ENCODE measurements around the gene NUP93. TPM values are rescaled to one million over a fixed set of nuclear protein-coding genes. Genes with fewer than 3 reads are reported as not detected.

Gene NUP93
- total RNA-seq, 1 donor from 2014 or later = 107 TPM

- intact Hi-C loops (cut with micrococcal nuclease) = no loop called here
Observed at GRCh38 chr16:56847173-56847910, 117.4 kb downstream of the NUP93 start.

- intact Hi-C loops (cut with micrococcal nuclease) = no loop called here
Observed at GRCh38 chr16:56848029-56848936, 118.4 kb downstream of the NUP93 start.

- intact Hi-C loops (cut with micrococcal nuclease) = no loop called here
Observed at GRCh38 chr16:56848955-56849689, 119.2 kb downstream of the NUP93 start.

GRCh38 chr16:56849690-56850680 lies 120.1 kb downstream of the NUP93 start:
- intact Hi-C loops (cut with micrococcal nuclease) = no loop called here

- intact Hi-C loops (cut with micrococcal nuclease) = loop anchor here (1.0 kb wide), 1 partner anchor 275 kb away; no protein-coding TSS in a partner anchor
Observed at GRCh38 chr16:56851671-56852400, 121.9 kb downstream of the NUP93 start.

- intact Hi-C loops (cut with micrococcal nuclease) = loop anchor here (1.0 kb wide), 1 partner anchor 275 kb away; no protein-coding TSS in a partner anchor
Observed at GRCh38 chr16:56852401-56852730, 122.4 kb downstream of the NUP93 start.

- intact Hi-C loops (cut with micrococcal nuclease) = loop anchor here (1.0 kb wide), 1 partner anchor 276 kb away; no protein-coding TSS in a partner anchor
Observed at GRCh38 chr16:56852968-56853367, 123.0 kb downstream of the NUP93 start.

- intact Hi-C loops (cut with micrococcal nuclease) = no loop called here
Observed at GRCh38 chr16:56855201-56855600, 125.3 kb downstream of the NUP93 start.

GRCh38 chr16:56855946-56856345 lies 126.0 kb downstream of the NUP93 start:
- intact Hi-C loops (cut with micrococcal nuclease) = no loop called here

GRCh38 chr16:56856876-56857447 lies 127.0 kb downstream of the NUP93 start:
- intact Hi-C loops (cut with micrococcal nuclease) = no loop called here

- intact Hi-C loops (cut with micrococcal nuclease) = no loop called here
Observed at GRCh38 chr16:56858374-56858773, 128.4 kb downstream of the NUP93 start.

GRCh38 chr16:56859636-56860035 lies 129.7 kb downstream of the NUP93 start:
- intact Hi-C loops (cut with micrococcal nuclease) = loop anchor here (10.0 kb wide), 1 partner anchor 185 kb away; no protein-coding TSS in a partner anchor

- intact Hi-C loops (cut with micrococcal nuclease) = loop anchor here (10.0 kb wide), 1 partner anchor 184 kb away; no protein-coding TSS in a partner anchor
Observed at GRCh38 chr16:56860226-56861020, 130.5 kb downstream of the NUP93 start.

GRCh38 chr16:56861092-56861610 lies 131.2 kb downstream of the NUP93 start:
- intact Hi-C loops (cut with micrococcal nuclease) = loop anchor here (10.0 kb wide), 1 partner anchor 184 kb away; no protein-coding TSS in a partner anchor

- intact Hi-C loops (cut with micrococcal nuclease) = loop anchor here (10.0 kb wide), 1 partner anchor 183 kb away; no protein-coding TSS in a partner anchor
Observed at GRCh38 chr16:56861756-56862155, 131.8 kb downstream of the NUP93 start.

- intact Hi-C loops (cut with micrococcal nuclease) = loop anchor here (10.0 kb wide), 1 partner anchor 182 kb away; no protein-coding TSS in a partner anchor
Observed at GRCh38 chr16:56862776-56863175, 132.8 kb downstream of the NUP93 start.

GRCh38 chr16:56864960-56865359 lies 135.0 kb downstream of the NUP93 start, which contains the start of gene SLC12A3:
Gene SLC12A3 (plus strand): TSS chr16:56865207. CDS start chr16:56865236, 29 bp downstream.
- intact Hi-C loops (cut with micrococcal nuclease) = loop anchor here (5.0 to 10.0 kb wide), 2 partner anchors 180 to 288 kb away; no protein-coding TSS in a partner anchor

All from T-helper 1 cell treated with Interleukin-12 subunit alpha and Interleukin-12 subunit beta and Interleukin-4 antibody, amounts not matched to agents 30 ng/mL and 1 ng/mL, for 36 hours (primary cell).